HG02571 (cell line): ENCODE results near the gene DNMT3A.
A peak's percentile ranks its signal among the peaks of the same experiment; 100 is the strongest.
"Not testable (repeated sequence)": the region's sequence is repeated elsewhere in the genome, so short reads cannot be mapped to it uniquely, and the experiment has no call there.

ENCODE experiments used
- ATAC-seq: cut with Tn5 transposase; IDR thresholded peaks from one replicate; pipeline ENCODE4 v1.9.1; 2021; ENCODE audit warnings: mild to moderate bottlenecking, moderate library complexity; ENCODE audit not compliant: unreplicated experiment

DNMT3A gene

GRCh38 chr2:25286723-25287483, 54.8 kb downstream of the DNMT3A start:
- ATAC-seq = no peak

- no peak for ATAC-seq
Observed at GRCh38 chr2:25286025-25286400, 55.7 kb downstream of the DNMT3A start.

GRCh38 chr2:25285265-25286024, 56.3 kb downstream of the DNMT3A start:
- ATAC-seq = no peak

GRCh38 chr2:25284756-25285155, 57.0 kb downstream of the DNMT3A start:
- no peak for ATAC-seq

GRCh38 chr2:25283921-25284320, 57.8 kb downstream of the DNMT3A start:
- ATAC-seq = no peak

- no peak for ATAC-seq
Observed at GRCh38 chr2:25281941-25282340, 59.8 kb downstream of the DNMT3A start.

- no peak for ATAC-seq
Observed at GRCh38 chr2:25281522-25281921, 60.2 kb downstream of the DNMT3A start.

GRCh38 chr2:25280051-25280687, 61.6 kb downstream of the DNMT3A start:
- no peak for ATAC-seq

GRCh38 chr2:25279091-25279651, 62.6 kb downstream of the DNMT3A start:
- ATAC-seq = peak; percentile 61

- ATAC-seq = peak; percentile 37
Observed at GRCh38 chr2:25276569-25277465, 64.9 kb downstream of the DNMT3A start.

GRCh38 chr2:25275575-25275965, 66.2 kb downstream of the DNMT3A start:
- no peak for ATAC-seq

- ATAC-seq = no peak
Observed at GRCh38 chr2:25274868-25275574, 66.7 kb downstream of the DNMT3A start.

- ATAC-seq = no peak
Observed at GRCh38 chr2:25273985-25274535, 67.7 kb downstream of the DNMT3A start.

GRCh38 chr2:25272705-25273104, 69.0 kb downstream of the DNMT3A start:
- not testable (repeated sequence) for ATAC-seq

- no peak for ATAC-seq
Observed at GRCh38 chr2:25270061-25270460, 71.7 kb downstream of the DNMT3A start.

- no peak for ATAC-seq
Observed at GRCh38 chr2:25269233-25269632, 72.5 kb downstream of the DNMT3A start.

- no peak for ATAC-seq
Observed at GRCh38 chr2:25268139-25268538, 73.6 kb downstream of the DNMT3A start.

GRCh38 chr2:25266399-25266798, 75.3 kb downstream of the DNMT3A start:
- no peak for ATAC-seq

- no peak for ATAC-seq
Observed at GRCh38 chr2:25265802-25266201, 75.9 kb downstream of the DNMT3A start.

- ATAC-seq = no peak
Observed at GRCh38 chr2:25265001-25265400, 76.7 kb downstream of the DNMT3A start.
